CD4-positive, alpha-beta T cell treated with Interleukin-2 at 100 ng/mL for 4 hours (primary cell): Measurements from ENCODE around the gene BRINP3.

Source experiments
- DNase-seq: peaks from one replicate; pipeline ENCODE4 v3.0.0-alpha.2; 2020; ENCODE audit warnings: low spot score

BRINP3 gene

DNA sequence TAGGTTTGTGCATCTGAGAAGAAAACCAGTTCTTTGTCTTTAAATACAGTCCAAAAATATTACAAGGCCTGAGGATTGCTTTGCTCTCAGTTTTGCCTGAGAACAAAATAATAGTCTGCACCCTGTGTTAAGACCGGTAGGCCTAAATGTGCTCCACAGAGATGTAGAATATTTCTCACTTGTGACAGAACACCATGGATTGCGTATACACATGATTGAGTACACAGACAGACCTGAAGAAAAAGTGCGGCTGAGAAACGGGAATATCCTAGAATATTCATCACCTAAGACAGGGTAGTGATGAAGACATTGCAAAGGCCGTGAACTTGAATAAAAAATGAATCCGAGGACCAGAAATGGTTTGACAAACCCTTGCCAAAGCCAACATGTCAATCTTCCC is 155.4 kb downstream of the BRINP3 start:
- DNase-seq, result no peak

DNA sequence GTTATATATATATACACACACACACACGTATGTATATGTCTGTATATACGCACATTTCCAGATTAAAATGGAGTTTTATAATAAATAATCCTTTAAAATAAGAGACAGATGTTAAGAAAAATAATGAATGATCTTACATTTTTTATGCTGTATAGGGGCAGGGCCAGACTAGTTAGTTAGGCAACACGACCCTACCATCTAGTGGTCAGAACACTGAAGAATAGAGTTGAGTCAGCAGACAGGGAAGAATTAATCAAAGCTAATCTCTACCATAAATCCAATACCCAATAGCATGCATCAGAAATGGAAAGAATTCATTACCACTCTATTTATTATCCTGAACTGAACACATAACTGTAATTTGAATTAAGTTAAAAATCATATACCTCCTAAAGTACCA is 156.7 kb downstream of the BRINP3 start:
- DNase-seq, result no peak

DNA sequence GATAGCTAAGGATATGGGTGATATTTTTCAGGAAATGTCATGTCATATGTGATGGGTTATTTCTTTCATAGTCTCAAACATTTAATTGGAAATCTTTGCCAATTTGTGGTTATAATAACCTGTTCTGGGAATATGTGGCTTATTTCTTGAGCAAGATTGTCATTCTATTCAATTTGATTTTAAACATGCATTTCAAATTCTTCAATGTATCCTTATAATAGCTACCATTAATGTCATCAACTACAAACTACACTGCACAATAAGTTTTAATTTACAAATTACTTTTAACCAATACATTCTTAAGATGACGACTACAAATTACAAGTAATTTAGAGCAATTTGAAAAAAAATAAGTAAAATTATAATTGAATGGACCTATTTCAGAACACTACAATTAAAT is 164.9 kb downstream of the BRINP3 start:
- DNase-seq, result no peak

DNA sequence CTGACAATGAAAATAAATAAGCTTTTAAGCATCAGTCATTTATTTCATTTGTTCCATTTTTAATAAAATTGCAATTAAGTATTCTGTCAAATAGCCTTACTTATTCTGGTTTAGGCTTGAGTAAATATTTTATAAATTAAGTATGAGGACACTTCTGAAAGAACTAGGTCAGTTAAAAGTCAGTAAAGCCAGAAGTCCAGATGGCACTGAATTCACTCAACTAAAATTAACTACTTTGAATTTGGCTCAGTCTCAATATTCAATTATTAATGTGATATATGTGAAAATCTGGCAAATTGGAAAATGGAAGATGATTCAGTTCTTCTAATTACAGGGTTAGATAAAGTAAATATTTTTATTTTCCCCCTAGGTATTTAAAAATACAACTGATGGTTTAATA is 174.2 kb downstream of the BRINP3 start:
- no peak for DNase-seq

DNA sequence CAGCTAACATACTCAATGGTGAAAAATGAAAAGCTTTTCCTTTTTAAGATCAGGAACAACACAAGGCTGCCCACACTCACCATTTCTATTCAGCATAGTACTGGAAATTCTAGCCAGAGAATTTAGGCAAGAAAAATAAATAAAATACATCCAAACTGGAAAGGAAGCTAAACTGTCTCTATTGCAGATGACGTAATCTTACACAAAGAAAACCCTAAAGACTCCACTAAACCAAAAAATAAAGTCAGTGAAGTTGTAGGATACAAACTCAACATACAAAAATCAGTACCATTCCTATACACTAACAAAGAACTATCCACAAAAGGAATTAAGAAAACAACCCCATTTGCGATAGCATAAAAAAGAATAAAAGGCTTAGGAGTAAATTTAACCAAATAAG is 181.2 kb downstream of the BRINP3 start:
- DNase-seq, result no peak

DNA sequence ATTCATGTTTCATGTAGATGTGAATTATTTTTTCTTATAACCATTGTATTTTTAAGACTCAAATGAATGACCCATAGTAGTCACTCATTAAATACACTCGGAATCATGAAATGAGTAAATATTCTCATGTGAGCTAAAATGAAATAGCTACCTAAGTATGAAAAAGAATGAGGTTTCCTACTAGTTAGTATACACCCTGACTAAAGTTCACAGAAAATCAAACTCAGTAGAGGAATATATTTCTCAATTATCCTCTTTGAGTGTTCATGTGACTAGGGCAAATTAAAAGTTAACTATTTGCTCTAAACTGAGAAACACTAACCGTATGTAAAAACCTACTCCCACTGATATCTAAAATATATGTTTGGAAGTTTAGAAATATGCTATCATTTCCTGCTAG is 187.8 kb downstream of the BRINP3 start:
- DNase-seq, result no peak

DNA sequence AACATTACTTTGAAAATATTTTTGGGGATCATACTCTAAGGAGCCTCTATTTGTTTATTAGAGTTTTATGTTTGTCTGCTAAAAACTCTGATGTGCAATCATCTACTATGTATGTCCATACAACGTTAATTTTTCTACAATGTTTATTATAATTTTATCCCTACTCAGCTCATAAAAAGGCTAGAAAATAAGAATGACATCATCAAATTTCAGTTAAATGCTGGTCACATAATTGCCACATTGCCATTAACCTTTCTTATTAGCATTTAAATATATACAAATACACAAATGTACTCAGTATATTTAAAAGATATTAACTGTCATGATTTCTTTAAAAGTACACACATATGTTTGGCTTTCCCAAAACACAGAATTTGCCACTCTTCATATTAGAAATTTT is 191.6 kb downstream of the BRINP3 start:
- DNase-seq, result no peak

DNA sequence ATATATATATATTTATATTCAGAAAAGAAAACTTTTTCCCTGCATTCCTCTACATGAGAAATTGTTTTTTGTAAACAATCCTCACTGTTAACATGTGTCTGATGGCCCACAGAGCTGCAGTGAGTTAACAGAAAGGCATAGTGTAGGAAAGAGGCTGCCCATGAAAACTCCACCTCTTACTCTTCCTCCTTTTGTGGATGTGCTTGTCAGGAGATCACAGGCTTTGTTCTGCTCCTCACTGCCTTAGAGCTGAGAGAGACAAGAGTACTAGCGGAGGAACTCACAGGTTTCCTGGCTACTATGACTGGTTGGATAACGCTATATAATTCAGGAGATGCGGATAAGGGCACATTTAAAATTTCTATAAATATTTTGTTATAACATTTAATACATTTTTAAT is 200.6 kb downstream of the BRINP3 start:
- DNase-seq, result no peak

DNA sequence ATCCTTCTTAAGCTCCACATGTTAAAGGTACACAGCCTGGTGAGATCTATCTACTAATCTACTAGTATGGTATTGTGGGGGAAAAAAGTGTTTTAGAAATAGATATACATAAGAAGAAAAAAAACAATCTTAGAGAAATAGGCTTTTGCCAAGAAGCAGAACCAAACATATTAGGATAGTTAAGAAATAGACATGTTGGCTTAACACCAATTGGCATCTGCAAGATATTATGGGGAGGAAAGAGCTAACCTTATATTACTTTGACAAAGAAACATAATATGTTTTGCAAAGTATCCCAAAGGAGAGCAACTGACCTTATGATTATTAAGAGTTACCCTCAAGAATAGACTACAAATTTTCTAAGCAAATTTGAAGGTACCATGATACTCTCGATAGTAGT is 202.9 kb downstream of the BRINP3 start:
- no peak for DNase-seq

DNA sequence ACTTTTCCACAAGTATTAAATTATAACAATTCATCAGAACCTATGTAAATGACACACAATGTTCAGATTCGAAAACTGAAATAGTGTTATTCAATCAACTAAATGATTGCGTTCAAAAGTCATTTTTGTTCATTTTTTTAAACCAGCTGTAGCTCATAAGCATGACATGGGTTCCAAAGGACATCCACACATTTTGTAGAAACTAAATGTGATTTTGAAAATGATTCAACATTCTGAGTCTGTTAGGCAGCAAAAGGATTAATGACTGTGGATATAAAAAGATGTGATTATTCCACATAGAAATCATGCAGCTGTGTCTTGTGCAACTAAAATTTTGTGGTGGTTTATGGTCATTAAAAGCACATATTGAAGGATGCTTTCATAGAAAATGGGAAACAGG is 204.5 kb downstream of the BRINP3 start:
- DNase-seq, result no peak

DNA sequence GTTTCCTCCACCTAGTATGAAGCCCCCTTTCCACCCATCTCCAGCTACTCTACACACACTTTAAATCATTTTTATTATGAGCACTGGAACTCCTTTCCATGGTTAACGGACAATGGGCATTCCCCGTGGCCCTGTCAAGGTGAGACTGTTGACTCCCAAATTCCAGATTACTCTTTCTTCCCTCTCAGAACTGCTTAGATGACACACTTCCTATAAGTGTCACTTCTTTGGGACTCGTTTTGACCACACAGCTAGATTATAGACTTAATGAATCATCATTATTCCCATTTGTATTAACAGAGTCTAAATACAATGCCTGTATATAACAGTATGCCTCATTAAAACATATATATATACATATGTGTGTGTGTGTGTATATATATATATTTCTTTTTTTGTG is 215.1 kb downstream of the BRINP3 start:
- DNase-seq, result no peak

DNA sequence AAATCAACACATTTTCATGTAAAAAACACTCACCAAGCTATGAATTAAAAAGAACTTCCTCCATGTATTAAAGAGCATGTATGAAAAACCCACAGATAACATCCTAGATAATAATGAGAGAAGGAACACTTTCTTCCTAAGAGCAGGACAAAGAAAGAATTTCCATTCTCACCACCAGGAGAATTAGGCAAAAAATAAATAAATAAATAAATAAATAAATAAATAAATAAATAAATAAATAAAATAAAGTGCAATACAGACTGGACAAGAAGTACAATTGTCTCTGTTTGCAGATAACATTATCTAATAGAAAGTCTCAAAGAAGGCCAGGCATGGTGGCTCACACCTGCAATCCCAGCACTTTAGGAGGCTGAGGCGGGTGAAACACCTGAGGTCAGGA is 218.2 kb downstream of the BRINP3 start:
- DNase-seq, result no peak

DNA sequence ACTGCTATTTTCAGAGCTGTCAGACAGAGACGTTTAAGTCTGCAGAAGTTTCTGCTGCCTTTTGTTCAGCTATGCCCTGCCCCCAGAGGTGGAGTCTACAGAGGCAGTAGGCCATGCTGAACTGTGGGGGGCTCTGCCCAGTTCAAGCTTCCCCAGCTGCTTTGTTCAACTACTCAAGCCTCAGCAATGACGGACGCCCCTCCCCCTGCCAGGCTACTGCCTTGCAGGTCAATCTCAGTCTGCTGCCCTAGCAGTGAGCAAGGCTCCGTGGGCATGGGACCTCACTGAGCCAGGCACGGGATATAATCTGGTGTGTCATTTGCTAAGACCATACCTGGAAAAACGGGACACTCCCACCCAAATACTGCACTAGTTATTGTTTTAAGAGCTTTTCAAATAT is 219.7 kb downstream of the BRINP3 start:
- no peak for DNase-seq

DNA sequence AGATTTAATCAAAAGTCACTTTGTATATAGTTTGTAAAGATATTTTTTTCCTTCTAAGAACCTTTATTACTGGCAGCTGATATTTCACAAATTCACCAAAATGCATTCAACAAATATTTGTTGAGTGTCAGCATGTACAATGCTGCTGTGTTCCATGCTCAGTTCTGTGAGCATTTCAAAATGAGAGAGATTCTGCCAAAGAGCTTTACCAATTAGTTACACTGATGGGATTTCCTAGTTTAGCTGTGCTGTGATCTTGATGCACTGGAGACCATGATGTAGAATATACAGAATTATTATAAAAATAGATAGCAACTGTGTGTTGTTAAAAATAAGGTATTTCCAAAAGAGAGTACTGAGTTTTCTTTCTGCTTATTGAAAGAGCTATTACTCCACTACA is 225.6 kb downstream of the BRINP3 start:
- DNase-seq, result no peak

DNA sequence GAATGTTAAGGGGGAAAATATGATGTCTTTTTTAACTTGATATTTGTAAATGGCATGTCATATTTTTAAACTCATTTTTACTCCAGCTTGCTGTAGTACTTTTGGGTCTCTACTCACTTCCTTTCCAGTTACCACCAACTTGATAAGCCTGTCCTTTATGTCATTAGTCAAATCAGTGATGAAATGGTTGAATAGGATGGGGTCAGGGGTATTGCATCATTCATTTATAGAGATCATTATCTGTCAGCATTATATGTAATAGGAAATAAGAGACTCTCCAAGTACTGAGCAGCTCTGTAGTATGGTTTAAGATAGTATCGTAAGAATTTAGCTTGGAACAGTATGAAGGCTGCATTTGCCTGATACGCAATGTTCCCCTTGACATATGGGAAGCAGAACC is 227.3 kb downstream of the BRINP3 start:
- no peak for DNase-seq

DNA sequence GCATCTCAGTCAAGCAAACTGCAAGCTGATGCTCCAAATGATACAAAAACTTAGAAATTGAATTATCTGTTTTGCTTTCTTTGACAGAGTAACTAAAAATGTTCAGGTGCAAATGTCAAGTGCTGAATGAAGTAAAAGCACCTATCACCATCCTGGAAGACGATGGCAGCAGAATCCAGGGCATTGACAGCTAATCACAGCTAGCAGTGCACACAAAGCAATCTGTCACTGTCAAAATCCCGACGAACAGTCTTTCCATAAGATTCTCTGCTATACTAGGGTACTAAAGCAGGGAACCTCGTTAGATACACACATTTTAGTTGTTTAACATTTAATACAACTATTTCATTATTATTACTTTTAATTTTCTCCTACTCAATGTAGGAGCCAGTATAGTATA is 233.3 kb downstream of the BRINP3 start:
- no peak for DNase-seq

DNA sequence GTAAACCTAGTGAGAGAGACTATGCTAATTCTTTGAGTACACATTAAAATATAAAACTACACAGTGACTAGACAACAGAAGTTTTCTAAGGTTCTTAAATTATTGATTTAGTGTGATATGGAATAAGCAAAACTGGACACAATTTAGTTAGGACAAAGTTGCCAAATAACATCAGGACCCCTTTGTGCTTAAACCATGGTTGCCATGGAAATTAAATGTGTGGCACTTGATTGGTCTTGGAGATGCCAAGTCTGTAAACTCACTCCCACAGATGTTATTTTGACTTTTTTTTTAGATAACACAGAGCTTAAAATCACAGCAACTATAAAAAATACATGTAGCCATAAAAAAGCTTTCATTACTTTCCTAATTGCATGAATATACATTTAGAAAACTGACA is 234.6 kb downstream of the BRINP3 start:
- DNase-seq, result no peak

DNA sequence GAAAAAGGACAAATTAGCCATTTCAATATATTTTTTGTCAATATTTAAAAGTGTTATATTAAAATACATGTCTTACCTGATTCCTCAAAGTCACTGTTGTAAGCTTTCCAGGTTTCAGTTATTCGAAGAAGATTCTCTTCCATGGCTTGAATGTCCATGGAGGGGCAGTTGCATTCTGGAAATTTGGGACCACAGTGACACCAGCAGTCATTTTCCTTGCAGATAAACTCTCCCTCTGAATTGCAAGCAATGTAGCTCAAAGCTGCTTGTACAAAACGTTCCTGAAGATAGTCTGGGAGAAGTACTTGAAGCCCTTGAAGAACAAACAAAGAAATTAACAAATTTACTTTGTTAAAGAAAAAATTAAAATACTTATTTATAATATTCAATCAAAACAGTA is 251.7 kb downstream of the BRINP3 start:
- DNase-seq, result no peak

DNA sequence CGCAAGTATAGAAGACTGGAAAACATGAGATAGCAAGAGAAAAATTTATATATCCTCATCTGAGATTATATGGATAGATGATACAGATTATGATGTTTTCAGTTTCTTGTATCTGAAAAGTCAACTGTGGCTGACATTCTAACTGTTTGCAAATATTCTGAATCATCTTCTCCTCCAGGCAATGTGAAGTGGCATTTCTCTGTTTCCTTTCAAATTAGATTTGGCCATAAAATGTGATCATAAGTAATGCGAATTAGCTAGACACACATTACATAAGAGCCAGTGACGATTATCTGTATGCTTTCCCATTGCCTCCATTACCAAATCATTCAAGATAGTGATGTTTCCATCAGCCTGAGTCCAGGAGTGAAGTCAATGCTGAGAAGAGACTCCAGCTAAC is 265.2 kb downstream of the BRINP3 start:
- DNase-seq, result no peak

DNA sequence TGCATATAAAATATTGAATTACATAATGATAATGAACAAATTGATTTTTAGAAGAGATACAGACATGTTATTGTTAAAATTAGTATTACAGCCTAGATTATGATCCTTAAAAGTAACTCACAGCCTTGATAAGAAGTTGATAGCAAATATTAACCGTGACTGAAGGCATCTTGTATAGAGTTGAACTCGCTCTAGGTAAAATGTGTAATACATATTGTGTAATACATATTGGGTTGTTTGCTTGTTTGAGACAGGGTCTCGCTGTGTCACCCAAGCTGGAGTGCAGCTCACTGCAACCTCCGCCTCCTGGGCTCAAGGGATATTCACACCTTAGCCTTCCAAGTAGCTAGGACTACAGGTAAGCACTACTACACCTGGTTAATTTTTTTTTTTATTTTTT is 269.9 kb downstream of the BRINP3 start:
- DNase-seq, result no peak

DNA sequence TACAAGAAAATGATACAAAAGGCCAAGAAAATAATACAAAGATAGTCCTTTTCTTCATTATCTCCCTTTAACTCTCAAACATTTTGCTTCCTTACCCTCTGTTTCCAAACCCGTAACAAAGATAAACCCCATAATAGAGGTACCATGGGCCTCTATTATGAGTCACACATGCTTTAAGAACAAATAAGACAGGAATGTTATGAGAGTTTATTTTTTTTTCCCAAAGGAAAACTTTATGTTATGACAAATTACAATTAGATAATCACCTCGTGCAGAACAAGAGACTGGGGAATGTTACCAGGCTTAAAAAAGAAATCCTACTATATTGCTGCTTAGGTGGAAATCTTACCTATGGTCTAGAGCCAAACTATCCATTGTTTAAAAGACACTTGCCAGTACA is 272.0 kb downstream of the BRINP3 start:
- no peak for DNase-seq

DNA sequence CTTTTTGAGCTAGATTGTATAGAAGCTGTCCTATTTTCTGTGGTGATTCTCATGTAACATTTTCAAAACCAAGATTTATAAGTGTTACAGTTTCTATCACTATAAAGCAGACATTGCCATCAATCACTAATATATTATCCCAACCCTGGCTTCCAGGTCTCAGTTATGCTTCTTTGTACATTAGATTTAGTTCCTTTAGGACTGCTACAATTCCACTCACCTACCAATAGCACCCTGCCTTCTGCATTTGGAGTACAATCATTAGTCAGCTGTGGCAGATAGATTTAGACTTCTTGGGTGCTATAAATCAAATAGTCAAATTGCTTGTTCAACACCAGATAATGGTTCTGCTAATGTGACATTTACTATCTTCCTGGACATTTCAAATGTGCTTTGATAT is 281.6 kb downstream of the BRINP3 start:
- DNase-seq, result no peak

DNA sequence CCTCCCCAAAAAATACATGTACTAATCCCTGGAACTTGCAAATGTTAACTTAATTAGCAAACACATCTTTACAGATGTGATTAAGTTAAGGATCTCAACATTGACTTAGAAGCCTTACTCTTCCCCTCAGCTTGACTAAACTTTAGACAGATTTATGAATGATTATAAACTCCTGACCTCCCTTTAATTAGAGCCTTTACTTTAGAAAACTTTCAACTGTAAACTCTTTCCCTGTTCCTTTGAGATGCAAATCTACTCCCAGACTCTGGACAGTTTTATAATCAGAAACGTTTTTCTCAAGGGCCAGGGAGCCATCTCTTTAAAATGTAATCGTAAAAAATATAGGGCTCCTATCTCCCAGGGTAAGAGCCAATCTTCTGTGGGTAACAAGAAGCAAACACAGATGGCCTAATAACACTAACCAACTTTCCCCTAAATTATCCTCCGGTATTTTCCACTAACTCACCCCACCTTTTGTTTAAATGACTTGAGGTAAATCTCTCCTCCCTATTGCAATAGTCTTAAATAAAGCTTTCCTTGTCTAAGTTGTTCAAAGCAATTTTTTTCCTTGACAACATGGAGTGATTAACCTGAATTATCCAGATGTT is 284.1 kb downstream of the BRINP3 start:
- DNase-seq, result no peak

DNA sequence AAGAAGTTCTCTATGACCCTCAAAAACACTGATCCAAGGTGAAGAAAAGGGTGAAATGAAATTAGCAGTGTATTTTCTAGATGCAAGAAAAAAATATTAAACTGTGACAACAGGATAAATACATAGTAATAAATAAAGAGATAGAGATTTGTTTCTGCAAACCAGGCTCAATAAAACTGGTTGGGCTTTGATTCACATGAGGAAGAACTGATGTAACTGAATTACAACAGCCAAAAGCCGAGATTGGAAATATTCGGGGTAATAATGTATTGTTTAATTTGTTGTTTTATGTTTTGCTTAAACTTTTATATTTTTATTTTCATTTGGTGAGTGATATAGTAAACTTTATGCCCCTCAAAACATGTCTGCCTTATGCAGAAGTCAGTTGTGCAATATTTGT is 285.0 kb downstream of the BRINP3 start:
- no peak for DNase-seq

DNA sequence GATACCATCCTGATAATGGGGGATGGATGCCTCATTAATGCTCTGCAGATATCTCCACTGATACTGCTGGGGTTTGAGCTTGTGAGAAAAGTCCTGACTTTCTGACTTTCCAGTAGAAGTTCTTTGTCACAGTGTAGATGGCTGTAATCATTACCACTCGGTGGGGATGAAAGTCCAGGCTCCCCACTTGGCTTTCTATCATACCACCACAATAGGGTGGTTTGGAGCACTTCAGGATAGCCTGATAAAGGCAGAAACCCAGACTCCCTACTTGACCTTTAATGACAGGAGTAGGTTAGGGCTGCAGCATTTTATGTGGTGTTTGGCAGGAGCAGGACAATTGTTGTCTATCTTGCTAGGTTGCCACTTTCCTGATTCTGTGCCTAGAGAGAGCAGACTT is 294.1 kb downstream of the BRINP3 start:
- no peak for DNase-seq
